PC-3 (cell line): Measurements from ENCODE around the gene PIGT.
"Not testable (repeated sequence)": the region's sequence is repeated elsewhere in the genome, so short reads cannot be mapped to it uniquely, and the experiment has no call there.

Experiments
- EZH2 ChIP-seq: fragments of 300-600 bp; sonication (generic); IDR thresholded peaks from one replicate; pipeline ENCODE4 v1.6.1; 2017; ENCODE audit warnings: antibody characterized with exemption, mild to moderate bottlenecking, low read length; ENCODE audit not compliant: unreplicated experiment
- EZH2phosphoT487 ChIP-seq: fragments of 300-600 bp; sonication (generic); IDR thresholded peaks from 2 replicates; pipeline ENCODE4 v1.6.1; 2018; ENCODE audit warnings: mild to moderate bottlenecking, antibody characterized with exemption, low read length, borderline replicate concordance
- TF ChIP-seq, protein P1 (sequence below): fragments of 300-600 bp; sonication (generic); conservative IDR thresholded peaks from 2 replicates; pipeline ENCODE4 v1.5.1; 2017; ENCODE audit warnings: antibody characterized with exemption, low read depth, mild to moderate bottlenecking, low read length

DNA sequence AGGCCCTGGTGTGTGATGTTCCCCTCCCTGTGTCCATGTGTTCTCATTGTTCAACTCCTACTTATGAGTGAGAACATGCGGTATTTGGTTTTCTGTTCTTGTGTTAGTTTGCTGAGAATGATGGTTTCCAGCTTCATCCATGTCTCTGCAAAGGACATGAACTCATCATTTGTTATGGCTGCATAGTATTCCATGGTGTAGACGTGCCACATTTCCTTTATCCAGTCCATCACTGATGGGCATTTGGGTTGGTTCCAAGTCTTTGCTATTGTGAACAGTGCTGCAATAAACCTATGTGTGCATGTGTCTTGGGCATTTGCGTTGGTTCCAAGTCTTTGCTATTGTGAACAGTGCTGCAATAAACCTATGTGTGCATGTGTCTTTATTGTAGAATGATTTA lies 56.3 kb downstream of the PIGT start:
- TF ChIP-seq, protein P1, sequence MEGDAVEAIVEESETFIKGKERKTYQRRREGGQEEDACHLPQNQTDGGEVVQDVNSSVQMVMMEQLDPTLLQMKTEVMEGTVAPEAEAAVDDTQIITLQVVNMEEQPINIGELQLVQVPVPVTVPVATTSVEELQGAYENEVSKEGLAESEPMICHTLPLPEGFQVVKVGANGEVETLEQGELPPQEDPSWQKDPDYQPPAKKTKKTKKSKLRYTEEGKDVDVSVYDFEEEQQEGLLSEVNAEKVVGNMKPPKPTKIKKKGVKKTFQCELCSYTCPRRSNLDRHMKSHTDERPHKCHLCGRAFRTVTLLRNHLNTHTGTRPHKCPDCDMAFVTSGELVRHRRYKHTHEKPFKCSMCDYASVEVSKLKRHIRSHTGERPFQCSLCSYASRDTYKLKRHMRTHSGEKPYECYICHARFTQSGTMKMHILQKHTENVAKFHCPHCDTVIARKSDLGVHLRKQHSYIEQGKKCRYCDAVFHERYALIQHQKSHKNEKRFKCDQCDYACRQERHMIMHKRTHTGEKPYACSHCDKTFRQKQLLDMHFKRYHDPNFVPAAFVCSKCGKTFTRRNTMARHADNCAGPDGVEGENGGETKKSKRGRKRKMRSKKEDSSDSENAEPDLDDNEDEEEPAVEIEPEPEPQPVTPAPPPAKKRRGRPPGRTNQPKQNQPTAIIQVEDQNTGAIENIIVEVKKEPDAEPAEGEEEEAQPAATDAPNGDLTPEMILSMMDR = not testable (repeated sequence)
- TF ChIP-seq EZH2, EZH2phosphoT487: not testable (repeated sequence)
